Right lobe of liver (tissue), 4 donors: ENCODE measurements around the gene COLGALT1.

Experiments
- CTCF ChIP-seq, 4 donors: fragments of 200-600 bp in 3 of 4; fragments of 450-650 bp in 1 of 4; IDR thresholded peaks; one replicate each; pipeline versions ENCODE4 v1.5.1 to v1.8.0; 2016 to 2022; ENCODE audit warnings: antibody characterized with exemption in 4 of 4, mild to moderate bottlenecking in 2 of 4
- POLR2A ChIP-seq: fragments of 450-650 bp; IDR thresholded peaks from one replicate; pipeline ENCODE4 v1.6.1; 2017; ENCODE audit warnings: antibody characterized with exemption, mild to moderate bottlenecking
- donor health status: DM: no; HTN: no; CAD: no.
- donor health status: DM: no; HTN: no; CAD: no.
- donor health status: DM: no; HTN: yes; CAD: no.

GRCh38 chr19:17615889-17616685 lies 60.6 kb downstream of the COLGALT1 start:
- TF ChIP-seq POLR2A (no peak), CTCF (IDR thresholded peaks at IDR 0.05) (no peak)
